Activated CD8-positive, alpha-beta memory T cell treated with anti-CD3 and anti-CD28 coated beads, Interleukin-2, amount 50 U/mL, for 1 hour (primary cell): ENCODE measurements around the gene CCR2.
"Not testable (repeated sequence)": the region's sequence is repeated elsewhere in the genome, so short reads cannot be mapped to it uniquely, and the experiment has no call there.

Experiments used
- DNase-seq: peaks from one replicate; pipeline ENCODE4 v3.0.0-alpha.2; 2020; ENCODE audit errors: extremely low read depth

Gene CCR2

DNA sequence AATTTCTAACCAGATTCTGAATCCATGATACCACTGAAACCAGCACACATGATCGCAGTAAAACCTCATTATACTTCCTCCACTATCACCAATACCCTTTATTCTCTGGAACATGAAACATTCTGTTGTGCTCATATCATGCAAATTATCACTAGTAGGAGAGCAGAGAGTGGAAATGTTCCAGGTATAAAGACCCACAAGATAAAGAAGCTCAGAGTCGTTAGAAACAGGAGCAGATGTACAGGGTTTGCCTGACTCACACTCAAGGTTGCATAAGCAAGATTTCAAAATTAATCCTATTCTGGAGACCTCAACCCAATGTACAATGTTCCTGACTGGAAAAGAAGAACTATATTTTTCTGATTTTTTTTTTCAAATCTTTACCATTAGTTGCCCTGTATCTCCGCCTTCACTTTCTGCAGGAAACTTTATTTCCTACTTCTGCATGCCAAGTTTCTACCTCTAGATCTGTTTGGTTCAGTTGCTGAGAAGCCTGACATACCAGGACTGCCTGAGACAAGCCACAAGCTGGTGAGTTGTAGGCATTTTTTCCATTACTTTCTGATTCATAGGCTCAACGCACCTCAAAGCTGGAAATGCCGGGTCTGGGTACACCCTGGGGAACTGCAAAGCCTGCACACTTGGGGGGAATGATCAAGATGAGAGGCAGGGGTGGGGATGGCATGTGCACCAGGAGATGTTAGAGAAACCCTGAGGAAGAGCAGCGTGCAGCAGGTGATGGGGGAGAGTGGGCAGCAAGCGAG is at the start of gene CCR2:
Gene CCR2 (plus strand): TSS at position 465 of the 764 bp plus-strand sequence. CDS start 3,417 bp downstream, outside the sequence.
- DNase-seq = no peak

DNA sequence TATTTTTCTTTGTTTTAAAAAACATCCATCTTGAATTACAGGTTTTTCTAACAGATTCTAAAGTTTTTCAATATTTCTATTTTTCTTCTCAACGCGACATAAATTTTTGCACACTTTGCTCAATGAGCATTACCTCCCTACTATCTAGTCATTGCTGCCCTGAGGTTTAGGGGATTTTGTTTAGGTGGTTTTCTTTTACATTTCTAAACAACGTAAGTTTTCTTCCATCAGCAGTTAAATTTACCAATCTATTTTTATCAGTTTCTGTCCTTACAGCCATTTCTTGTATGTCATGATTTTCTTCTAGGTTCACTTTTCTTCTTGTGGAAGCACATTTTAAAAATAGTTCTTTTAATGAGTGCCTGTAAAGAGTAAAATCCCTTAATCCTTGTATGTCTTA is 49.2 kb upstream of the CCR2 start:
- DNase-seq = no peak

DNA sequence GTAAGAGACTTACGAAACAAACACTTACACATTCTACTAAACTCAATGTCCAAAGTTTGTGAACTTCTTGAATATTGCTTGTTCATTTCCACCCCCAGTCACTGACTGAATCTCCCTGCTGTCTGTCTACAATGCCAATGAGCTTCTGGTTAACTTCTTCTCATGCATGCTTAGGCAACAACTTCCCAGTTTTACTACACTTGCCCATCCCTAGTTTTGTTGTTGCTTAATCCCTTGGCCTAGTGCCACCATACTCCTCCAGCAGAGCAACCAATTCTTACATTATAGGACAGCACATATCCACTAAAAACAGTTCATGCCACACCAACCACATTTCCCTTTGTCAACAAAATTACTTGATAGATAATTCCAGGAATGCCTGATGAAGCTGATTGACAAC is 40.9 kb upstream of the CCR2 start:
- DNase-seq = no peak

DNA sequence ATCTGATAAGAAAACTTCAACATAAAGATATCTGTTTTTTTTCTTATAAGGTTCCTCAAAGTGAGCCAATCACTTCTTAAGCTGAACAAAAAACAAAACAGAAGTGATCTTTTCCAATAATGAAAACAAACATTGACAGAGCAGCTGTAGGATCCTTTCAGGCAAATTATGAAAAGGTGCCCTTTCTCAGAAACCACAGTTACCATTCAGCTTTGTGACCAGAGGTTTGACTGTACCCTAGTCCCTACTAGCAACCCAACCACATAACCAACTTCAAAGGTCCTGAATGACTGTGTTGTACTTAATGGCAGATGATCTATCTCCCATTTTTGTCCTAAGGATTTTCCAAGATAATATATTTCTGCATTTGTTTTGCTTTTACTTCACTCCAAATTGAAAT is 39.4 kb upstream of the CCR2 start:
- DNase-seq = no peak

DNA sequence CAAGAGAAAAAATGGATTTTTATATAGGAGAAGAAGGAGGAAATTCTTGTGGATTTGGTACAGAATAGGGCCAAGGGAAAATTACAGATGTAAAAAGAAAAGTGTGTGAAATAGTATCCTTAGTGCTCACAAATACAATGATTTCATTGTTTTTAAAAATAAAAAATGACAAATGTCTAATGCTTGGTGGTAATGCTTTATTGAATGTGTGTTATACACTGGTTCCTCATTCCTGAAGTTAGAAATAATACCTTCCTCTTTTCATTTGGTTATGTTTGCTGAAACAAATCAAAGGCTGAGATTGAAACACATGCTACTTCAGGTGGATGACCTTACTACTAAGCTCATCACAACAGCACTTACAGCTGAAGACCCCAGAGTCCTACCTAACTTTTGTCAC is 37.7 kb upstream of the CCR2 start:
- DNase-seq = no peak

DNA sequence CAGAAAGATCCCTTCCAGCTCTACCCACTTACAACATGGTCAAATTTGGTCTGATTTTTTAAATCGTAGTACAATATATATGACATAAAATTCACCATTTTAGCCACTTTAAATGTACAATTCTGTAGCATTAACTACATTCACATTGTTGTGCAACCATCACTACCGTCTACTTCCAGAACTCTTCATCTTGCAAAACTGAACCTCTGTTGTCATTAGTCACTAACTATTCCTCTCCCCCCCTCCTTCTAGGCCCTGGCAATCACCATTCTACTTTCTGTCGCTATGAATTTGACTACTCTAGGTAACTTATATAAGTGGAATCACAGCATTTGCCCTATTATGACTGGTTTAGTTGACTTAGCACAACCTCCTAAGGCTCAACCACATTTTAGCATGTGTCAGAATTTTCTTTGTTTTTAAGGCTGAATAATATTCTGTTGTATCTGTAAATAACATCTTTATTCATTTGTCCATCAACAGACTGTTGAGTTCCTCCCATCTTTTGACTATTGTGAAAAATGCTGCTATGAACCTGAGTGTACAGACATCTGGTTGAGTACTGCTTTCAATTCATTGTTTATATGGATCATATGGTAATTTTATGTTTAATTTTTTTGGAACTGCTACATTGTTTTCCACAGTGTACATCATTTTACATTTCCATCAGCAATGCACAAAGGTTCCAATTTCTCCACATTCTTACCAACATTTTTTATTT is 35.5 kb upstream of the CCR2 start:
- DNase-seq = no peak

DNA sequence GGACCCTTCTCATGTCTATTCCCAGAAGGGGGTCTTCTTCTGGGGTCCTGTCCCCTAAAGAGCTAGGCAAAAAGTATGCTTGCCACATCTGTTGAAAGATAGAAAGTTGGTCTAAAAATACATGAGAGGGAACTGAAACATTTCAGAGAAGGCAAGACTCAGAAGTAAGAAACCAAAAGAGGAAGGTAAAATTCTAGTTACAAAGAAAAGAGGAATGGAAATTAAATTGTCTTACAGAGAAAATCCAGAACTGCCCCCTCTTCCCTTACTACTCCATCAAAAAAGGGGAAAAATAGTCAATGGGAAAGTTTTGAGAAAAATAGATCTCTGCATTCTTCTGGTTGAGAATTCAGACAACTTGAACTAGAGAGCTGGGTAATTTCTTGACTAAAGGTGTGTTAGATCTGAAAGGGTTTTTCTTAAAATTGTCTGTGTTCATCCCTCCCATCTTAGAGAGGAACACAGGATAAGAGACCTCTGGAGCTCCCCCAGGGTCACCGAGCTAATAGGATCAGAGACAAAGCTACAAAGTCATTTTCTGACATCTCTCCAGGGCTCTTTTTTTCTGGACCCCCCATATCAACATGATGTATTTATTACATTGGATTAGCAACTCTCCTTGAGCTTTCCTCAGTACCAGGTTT is 32.3 kb upstream of the CCR2 start:
- DNase-seq = no peak

DNA sequence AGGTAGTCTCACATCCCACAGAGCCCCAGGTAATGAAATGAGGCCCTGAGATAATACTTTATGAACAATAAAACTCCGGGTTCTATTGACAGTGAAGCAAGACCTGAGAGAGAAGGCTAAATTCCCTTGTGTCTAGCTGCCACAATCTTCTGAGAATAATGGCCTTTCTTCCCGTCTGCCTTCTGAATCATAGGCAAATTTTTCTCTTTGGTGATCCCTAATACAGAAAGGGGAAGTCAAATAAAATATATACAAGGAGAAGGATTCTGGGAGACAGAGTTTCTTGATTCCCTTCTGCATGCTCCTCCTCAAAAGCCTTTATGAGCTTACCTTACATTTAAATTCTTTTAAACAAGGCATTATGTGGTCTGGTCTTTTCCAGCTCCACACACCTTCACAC is 29.9 kb upstream of the CCR2 start:
- DNase-seq = no peak

DNA sequence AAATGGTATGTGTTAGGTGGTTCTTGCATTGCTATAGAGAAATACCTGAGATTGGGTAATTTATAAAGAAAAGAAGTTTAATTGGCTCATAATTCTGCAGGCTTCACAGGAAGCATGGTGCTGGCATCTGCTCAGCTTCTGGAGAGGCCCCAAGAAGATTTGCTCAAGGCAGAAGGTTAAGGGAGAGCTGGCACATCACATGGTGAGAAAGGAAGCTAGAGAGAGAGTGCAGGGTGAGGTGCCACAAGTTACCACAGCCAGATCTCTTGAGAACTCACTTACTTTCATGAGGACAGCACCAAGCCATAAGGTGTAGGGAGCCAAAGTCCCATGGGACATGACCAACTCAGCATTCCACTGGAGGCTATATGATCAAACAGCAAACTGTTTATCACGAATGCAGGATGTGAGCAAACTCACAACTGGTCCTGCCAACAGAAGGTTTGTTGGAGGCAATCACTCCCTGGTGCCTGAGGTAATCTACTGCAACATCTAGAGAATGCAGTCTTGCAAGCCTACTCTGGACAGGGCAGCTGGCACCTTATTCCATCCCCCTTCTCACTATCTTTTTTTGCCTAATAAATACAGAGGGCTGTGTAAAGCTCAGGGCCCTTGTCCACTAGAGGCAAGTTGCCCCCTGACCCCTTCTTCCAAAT is 28.1 kb upstream of the CCR2 start:
- DNase-seq = no peak

DNA sequence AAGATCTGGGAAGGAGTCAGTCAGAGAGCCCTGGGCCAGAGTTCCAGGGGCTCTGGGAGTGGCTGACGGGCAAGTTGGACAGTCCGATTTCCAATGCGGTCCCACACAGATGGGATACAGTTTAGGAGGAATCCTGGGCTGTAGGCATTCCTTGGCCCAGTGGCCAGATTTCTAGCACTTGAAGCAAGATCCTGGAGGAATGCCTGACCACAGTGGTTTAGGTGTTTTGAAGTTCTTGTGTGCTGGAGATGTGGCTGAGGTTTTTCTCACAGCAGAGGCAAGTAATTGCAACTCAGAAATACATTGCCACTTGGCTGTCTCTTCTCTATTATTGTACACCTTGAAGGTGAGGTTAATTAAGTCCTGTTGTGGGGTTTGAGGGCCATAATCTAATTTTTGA is 23.2 kb upstream of the CCR2 start:
- DNase-seq = not testable (repeated sequence)

DNA sequence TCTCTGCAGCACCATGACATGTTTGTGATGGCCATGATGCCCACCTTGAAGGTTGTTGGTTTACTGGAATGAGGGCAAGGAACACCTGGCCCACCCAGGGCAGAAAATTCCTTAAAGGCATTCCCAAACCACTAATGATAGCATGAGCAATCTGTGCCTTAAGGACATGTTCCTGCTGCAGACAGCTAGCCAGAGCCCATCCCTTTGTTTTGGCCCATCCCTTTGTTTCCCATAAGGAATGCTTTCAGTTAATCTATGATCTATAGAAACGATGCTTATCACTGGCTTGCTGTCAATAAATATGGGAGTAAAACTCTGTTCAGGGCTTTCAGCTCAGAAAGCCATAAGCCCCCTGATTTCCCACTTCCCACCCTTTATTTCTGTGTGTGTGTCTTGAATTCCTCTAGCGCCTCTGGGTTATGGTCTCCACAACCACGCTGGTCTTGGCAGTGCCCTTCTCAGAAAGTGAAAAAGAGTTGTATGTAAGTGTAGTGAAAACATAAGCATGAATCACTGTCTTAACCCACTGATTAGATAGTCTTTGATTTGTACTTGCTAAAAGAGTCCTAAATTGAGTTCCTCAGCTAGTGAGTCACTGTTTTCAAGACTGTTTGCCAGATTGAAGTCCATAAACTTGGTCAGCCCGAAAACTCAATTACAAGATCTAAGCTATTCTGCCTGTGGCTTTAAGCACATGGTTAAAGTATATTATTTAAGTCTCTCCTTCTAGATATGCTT is 19.0 kb upstream of the CCR2 start:
- DNase-seq = no peak

DNA sequence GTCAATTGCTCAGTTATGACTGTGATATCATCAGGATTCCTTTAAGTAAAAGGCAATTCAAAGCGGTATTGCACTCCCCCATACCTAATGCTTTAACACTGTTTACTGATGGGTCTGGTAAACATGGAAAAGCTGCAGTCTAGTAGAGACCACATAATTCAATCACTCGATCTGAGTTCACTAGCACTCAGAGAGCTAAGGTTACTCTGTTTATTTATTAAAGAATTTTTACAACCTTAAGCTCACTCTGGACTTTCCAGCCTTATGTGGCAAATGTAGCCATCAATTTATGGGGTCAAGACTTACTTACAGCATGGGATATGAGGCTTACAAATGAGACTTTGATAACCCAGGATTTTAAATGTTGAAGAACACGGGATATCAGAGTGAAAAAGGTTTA is 18.4 kb upstream of the CCR2 start:
- DNase-seq = no peak

DNA sequence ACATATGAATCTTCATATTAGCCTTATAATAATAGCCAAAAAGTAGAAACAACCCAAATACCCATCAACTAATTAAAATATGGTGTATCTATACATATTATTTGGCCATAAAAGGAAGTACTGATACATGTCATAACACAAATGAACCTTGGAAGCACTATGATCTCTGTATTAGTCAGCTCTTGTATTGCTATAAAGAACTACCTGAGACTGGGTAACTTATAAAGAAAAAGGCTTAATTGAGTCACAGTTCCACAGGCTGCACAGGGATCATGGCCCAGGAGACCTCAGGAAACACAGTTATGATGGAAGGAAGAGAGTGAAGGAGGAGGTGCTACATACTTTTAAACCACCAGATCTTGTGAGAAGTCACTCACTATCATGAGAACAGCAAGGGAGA is 16.0 kb upstream of the CCR2 start:
- no peak for DNase-seq

DNA sequence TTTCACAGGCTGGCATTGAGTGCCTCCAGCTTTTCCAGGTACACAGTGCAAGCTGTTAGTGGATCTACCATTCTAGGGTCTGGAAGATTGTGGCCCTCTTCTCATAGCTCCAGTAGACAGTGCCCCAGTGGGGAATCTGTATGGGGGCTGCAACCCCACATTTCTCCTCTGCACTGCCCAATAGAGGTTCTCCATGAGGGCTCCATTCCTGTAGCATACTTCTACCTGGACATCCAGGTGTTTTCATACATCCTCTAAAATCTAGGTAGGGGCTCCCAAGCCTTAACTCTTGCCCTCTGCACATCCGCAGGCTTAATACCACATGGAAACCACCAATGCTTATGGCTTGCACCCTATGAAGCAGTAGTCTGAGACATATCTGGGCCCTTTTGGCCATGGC is 15.1 kb upstream of the CCR2 start:
- no peak for DNase-seq

DNA sequence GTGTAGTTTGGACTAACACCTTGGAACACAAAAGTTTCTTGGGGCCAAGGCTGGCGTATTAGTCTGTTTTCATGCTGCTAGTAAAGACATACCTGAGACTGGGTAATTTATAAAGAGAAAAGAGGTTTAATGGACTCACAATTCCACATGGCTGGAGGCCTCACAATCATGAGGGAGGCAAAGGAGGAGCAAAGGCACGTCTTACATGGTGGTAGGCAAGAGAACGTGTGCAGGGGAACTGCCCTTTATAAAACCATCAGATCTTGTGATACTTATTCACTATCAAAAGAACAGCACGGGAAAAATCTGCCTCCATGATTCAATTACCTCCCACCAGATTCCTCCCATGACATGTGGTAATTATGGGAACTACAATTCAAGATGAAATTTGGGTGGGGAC is 9.4 kb upstream of the CCR2 start:
- DNase-seq = no peak

DNA sequence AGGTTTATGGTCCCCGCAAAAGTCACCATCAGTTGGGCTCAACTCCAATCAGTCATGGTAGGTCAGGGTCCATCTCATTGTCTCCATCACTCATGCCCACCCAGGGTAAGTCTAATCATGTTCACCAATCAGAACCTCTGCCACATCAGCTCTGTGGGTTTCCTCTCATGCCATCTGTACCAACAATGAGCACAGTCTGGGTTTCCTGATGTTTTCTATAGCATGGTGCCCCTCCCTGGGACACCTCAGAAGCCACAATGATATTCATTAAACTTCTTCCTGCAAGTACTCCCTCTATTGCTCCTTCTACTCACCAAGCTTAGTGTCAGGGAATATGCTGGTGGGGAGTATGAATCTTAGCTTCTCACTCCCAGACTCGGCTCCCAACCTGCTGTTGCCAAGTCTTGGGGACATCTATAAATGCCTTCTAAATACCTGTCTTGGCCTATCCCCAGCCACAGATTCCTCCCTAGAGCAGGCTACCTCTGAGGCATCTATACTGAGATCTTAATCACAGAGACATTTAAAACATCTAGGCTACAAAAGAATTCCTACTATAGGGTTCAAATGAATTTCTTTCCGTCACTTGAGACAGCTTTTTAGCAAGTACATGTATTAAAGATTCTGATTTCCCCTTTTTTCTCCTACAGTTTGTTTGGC is 5.0 kb upstream of the CCR2 start:
- DNase-seq = no peak

DNA sequence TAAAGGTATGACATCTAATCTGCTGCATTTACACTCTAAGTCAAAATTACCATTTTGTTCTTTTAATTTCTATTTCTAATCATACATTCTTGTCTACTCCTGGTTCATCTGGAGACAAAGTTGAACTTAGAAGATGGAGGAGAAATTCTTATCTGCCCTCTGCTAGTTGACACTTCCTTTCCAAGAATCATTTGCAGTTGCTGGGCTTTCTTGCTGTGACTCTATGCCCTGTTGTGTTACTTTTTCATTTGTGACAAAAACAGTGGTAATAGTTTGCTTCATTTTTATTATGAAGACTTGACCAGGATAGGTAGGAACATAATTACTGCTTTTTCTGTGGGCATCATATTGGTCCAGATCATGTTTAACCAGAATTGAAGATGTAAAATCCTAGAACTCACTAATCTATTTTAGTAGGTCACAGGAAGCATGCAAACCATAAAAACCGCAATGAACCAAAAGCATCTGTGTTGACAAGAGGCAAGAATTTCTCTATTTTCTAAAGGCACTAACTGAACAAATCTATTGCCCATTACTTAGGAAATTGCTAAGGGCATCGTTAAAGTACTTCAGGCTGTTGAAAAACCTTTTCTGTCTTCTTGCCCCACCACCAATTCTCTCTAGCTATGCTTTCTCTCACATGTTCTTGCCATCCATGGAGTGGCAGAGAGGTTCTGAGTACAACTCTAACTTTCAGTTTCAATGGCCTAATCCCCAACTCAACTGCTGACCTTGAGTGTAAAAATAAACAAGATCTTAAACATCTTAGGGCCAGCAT is 4.2 kb upstream of the CCR2 start:
- no peak for DNase-seq

DNA sequence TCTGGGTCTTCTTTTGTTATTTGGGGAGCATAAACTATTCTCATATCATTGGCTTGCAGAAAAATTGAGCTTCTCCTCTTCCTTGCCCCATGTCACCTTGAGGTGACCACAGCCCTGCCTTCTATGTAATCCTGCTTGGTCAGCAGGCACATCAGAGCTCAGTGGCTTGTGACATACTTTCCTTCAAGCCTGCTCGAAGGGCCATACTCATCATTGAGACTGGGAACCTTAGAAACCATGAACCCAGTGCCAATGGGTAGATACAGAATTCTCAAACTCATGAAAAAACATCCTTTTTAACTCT is 3.7 kb upstream of the CCR2 start:
- no peak for DNase-seq

DNA sequence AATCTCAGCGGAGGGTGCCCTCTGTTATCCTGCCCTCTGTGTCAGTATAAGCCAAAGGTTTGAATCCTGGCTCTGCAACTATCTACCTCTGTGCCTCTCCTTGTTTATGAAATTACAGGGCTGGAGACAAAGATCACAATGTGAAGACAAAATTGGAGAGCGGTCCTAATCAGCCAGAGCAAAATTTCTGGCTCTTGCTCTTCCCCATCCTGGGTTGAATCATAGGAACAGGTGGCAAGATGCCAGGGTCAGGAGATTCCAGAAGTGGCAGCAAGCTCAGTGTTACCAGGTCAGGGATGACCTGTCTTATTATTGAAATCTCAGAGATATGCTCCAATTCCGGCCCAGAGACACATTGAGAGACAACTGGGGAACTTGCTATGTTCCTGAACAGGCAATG is 2.3 kb upstream of the CCR2 start:
- no peak for DNase-seq

DNA sequence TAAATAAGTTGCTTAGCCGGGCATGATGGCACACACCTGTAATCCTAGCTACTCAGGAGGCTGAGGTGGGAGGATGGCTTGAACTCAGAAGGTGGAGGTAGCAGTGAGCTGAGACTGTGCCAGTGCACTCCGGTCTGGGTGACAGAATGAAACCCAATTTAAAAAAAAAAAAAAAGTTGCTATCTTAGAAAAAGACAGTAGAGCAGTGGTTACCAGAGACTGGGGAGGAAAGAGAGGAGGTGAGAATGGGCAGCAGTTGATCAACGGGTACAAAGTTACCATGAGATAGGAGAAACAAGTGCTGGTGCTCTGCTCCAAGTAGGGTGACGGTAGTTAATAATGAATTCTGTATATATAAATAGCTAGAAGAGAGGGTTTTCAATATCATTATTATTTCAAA is 821 bp upstream of the CCR2 start:
- no peak for DNase-seq

DNA sequence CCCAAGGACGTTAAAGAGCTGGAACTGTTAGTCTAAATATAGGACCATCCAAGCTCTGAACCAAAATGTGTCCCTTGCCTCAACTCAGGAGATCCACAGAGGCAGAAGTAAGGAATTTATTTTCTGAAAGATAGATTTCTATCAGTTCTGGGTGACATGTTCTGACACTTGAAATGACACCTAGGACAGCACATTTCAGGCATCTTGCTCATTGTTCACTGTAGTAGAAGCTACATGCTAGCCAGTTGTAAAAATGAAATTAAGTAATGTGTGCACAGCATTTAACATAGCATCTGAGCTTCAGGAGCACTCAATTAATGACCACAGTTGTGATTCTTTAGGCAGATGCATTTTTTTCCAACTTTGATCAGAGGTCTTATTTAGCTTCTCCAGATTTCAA is 567 bp downstream of the CCR2 start:
- DNase-seq = no peak
